Neural cell (in vitro differentiated cells): ENCODE results near the gene FEN1.

Experiments used
- EP300 ChIP-seq: fragments of 450-650 bp; conservative IDR thresholded peaks from 2 replicates; pipeline ENCODE4 v1.6.1; 2014; ENCODE audit warnings: antibody characterized with exemption, mild to moderate bottlenecking, moderate library complexity; ENCODE audit not compliant: poor library complexity, severe bottlenecking
- EZH2 ChIP-seq: fragments of 200-600, 300-800 bp; shearing (Covaris generic), sonication (generic); IDR thresholded peaks from 2 replicates; pipeline ENCODE4 v1.6.1; 2014; ENCODE audit warnings: antibody characterized with exemption, low read length, borderline replicate concordance, mild to moderate bottlenecking; ENCODE audit not compliant: insufficient read depth, poor library complexity, severe bottlenecking
- POLR2AphosphoS5 ChIP-seq: IDR thresholded peaks from 2 replicates; pipeline ENCODE4 v1.6.1; 2012
- RAD21 ChIP-seq: fragments of 450-650 bp; conservative IDR thresholded peaks from 2 replicates; pipeline ENCODE4 v1.6.1; 2014; ENCODE audit warnings: antibody characterized with exemption, mild to moderate bottlenecking, moderate library complexity
- SMC3 ChIP-seq: fragments of 450-650 bp; conservative IDR thresholded peaks from 2 replicates; pipeline ENCODE4 v1.6.1; 2014; ENCODE audit warnings: antibody characterized with exemption, mild to moderate bottlenecking, moderate library complexity; ENCODE audit not compliant: poor library complexity
- TAF1 ChIP-seq: IDR thresholded peaks from 2 replicates; pipeline ENCODE4 v1.6.1; 2012; ENCODE audit warnings: low read depth
- TF ChIP-seq, protein P1 (sequence below): IDR thresholded peaks from 2 replicates; pipeline ENCODE4 v1.6.1; 2012; ENCODE audit warnings: borderline replicate concordance
- TF ChIP-seq, protein P2 (sequence below): fragments of 450-650 bp; IDR thresholded peaks from 2 replicates; pipeline ENCODE4 v1.5.1; 2014; ENCODE audit warnings: antibody characterized with exemption, mild to moderate bottlenecking, moderate library complexity; ENCODE audit not compliant: poor library complexity, severe bottlenecking

DNA sequence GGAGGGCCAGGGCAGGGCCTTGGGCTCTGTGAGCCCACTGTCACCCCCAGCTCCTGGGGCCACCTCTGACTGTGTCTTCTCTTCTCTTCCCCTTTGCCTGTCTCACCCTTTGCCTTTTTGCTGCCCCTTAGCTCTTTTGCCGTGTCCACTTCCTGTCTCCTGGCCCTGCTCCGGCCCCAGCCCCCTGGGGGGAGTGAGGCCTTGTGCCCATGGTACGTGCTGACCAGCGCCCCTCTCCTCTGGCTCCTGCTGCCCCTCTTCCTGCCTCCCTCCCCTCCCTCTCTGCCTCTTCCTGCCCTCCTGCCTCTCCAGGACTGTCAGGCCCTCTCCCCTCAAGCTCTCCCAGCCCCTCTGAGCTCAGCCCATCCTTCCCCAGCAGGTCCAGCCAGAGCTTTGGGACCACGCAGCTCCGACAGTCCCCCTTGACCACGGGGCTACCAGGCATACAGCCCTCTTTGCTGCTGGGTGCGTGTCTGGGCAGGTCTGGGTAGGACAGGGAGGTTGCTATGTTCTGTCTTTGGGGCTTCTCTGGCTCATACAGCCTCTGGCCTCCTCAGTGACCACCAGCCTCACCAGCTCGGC lies 12.0 kb upstream of the FEN1 start:
- TF ChIP-seq, protein P1, sequence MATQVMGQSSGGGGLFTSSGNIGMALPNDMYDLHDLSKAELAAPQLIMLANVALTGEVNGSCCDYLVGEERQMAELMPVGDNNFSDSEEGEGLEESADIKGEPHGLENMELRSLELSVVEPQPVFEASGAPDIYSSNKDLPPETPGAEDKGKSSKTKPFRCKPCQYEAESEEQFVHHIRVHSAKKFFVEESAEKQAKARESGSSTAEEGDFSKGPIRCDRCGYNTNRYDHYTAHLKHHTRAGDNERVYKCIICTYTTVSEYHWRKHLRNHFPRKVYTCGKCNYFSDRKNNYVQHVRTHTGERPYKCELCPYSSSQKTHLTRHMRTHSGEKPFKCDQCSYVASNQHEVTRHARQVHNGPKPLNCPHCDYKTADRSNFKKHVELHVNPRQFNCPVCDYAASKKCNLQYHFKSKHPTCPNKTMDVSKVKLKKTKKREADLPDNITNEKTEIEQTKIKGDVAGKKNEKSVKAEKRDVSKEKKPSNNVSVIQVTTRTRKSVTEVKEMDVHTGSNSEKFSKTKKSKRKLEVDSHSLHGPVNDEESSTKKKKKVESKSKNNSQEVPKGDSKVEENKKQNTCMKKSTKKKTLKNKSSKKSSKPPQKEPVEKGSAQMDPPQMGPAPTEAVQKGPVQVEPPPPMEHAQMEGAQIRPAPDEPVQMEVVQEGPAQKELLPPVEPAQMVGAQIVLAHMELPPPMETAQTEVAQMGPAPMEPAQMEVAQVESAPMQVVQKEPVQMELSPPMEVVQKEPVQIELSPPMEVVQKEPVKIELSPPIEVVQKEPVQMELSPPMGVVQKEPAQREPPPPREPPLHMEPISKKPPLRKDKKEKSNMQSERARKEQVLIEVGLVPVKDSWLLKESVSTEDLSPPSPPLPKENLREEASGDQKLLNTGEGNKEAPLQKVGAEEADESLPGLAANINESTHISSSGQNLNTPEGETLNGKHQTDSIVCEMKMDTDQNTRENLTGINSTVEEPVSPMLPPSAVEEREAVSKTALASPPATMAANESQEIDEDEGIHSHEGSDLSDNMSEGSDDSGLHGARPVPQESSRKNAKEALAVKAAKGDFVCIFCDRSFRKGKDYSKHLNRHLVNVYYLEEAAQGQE, result no peak
- no peak for TF ChIP-seq SMC3
- TF ChIP-seq, protein P2, sequence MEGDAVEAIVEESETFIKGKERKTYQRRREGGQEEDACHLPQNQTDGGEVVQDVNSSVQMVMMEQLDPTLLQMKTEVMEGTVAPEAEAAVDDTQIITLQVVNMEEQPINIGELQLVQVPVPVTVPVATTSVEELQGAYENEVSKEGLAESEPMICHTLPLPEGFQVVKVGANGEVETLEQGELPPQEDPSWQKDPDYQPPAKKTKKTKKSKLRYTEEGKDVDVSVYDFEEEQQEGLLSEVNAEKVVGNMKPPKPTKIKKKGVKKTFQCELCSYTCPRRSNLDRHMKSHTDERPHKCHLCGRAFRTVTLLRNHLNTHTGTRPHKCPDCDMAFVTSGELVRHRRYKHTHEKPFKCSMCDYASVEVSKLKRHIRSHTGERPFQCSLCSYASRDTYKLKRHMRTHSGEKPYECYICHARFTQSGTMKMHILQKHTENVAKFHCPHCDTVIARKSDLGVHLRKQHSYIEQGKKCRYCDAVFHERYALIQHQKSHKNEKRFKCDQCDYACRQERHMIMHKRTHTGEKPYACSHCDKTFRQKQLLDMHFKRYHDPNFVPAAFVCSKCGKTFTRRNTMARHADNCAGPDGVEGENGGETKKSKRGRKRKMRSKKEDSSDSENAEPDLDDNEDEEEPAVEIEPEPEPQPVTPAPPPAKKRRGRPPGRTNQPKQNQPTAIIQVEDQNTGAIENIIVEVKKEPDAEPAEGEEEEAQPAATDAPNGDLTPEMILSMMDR, result no peak
- TF ChIP-seq RAD21, result no peak
- no peak for TF ChIP-seq EP300
- no peak for TF ChIP-seq TAF1
- TF ChIP-seq EZH2, result no peak
- no peak for TF ChIP-seq POLR2AphosphoS5
